Mesenchymal stem cell (in vitro differentiated cells and primary cell): Measurements from ENCODE around the gene SEMA3C.

Experiments
- DNase-seq: peaks from one replicate; pipeline ENCODE4 v3.0.0-alpha.2; 2013
- H2AFZ ChIP-seq: one replicate; pipeline ENCODE4 v1.6.1; 2013; ENCODE audit warnings: low read depth, mild to moderate bottlenecking, control low read depth, inconsistent platforms, low read length, moderate library complexity
- H2AK5ac ChIP-seq: 2 replicates; pipeline ENCODE4 v1.6.1; 2013; ENCODE audit warnings: low read length, moderate library complexity, mild to moderate bottlenecking, inconsistent platforms; ENCODE audit not compliant: severe bottlenecking
- H2BK120ac ChIP-seq: one replicate; pipeline ENCODE4 v1.6.1; 2013; ENCODE audit warnings: low read depth, mild to moderate bottlenecking, inconsistent platforms, low read length, moderate library complexity
- H2BK12ac ChIP-seq, 2 experiments: one replicate each; pipeline ENCODE4 v1.6.1; 2013; ENCODE audit warnings: inconsistent platforms in 2 of 2, low read length in 2 of 2, mild to moderate bottlenecking in 2 of 2, moderate library complexity in 2 of 2, control low read depth in 1 of 2
- H2BK15ac ChIP-seq: one replicate; pipeline ENCODE4 v1.6.1; 2013; ENCODE audit warnings: mild to moderate bottlenecking, low read depth, inconsistent platforms; ENCODE audit not compliant: poor library complexity, severe bottlenecking
- H2BK5ac ChIP-seq: 2 replicates; pipeline ENCODE4 v1.6.1; 2013; ENCODE audit warnings: low read depth, mild to moderate bottlenecking, low read length, control low read depth, inconsistent platforms; ENCODE audit not compliant: poor library complexity, severe bottlenecking
- H3K14ac ChIP-seq, 2 experiments: one replicate each; pipeline ENCODE4 v1.6.1; 2013; ENCODE audit warnings: inconsistent platforms in 2 of 2, low read length in 2 of 2, control low read depth in 1 of 2, mild to moderate bottlenecking in 1 of 2, moderate library complexity in 1 of 2
- H3K18ac ChIP-seq, 2 experiments: one replicate each; pipeline ENCODE4 v1.6.1; 2013; ENCODE audit warnings: inconsistent platforms in 2 of 2, low read length in 2 of 2, control low read depth in 1 of 2, low read depth in 1 of 2, mild to moderate bottlenecking in 1 of 2
- H3K23ac ChIP-seq, 2 experiments: one replicate each; pipeline ENCODE4 v1.6.1; 2013; ENCODE audit warnings: inconsistent platforms in 2 of 2, low read length in 2 of 2, mild to moderate bottlenecking in 2 of 2, moderate library complexity in 2 of 2, control low read depth in 1 of 2
- H3K27ac ChIP-seq: 2 replicates; pipeline ENCODE4 v1.5.1; 2013; ENCODE audit warnings: mild to moderate bottlenecking, moderate library complexity, low read length, control low read depth, inconsistent platforms; ENCODE audit not compliant: poor library complexity, severe bottlenecking
- H3K27me3 ChIP-seq, 2 experiments: 2 replicates each; pipeline versions ENCODE4 v1.6.1 to v1.7.0; 2013; ENCODE audit warnings: low read length in 2 of 2, mild to moderate bottlenecking in 2 of 2, moderate library complexity in 2 of 2, control low read depth in 1 of 2, inconsistent platforms in 1 of 2; ENCODE audit not compliant: control insufficient read depth in 1 of 2, insufficient read depth in 1 of 2
- H3K36me3 ChIP-seq, 2 experiments: 2 replicates each; pipeline versions ENCODE4 v1.6.1 to v1.7.0; 2013; ENCODE audit warnings: low read length in 2 of 2, control low read depth in 1 of 2, inconsistent platforms in 1 of 2, low read depth in 1 of 2, mild to moderate bottlenecking in 1 of 2; ENCODE audit not compliant: insufficient read depth in 2 of 2, control insufficient read depth in 1 of 2
- H3K4ac ChIP-seq, 2 experiments: one replicate each; pipeline ENCODE4 v1.6.1; 2013; ENCODE audit warnings: inconsistent platforms in 2 of 2, low read length in 2 of 2, mild to moderate bottlenecking in 2 of 2, moderate library complexity in 2 of 2, control low read depth in 1 of 2, low read depth in 1 of 2
- H3K4me1 ChIP-seq: 2 replicates; pipeline ENCODE4 v1.6.1; 2013; ENCODE audit warnings: low read depth, low read length, control low read depth; ENCODE audit not compliant: control insufficient read depth, insufficient read depth
- H3K4me2 ChIP-seq: 2 replicates; pipeline ENCODE4 v1.6.1; 2013; ENCODE audit warnings: low read length, mild to moderate bottlenecking, inconsistent platforms; ENCODE audit not compliant: poor library complexity, severe bottlenecking
- H3K4me3 ChIP-seq, 2 experiments: 2 replicates each; pipeline versions ENCODE4 v1.5.1 to v1.7.0; 2013; ENCODE audit warnings: low read length in 2 of 2, mild to moderate bottlenecking in 2 of 2, control low read depth in 1 of 2, low read depth in 1 of 2; ENCODE audit not compliant: insufficient read depth in 1 of 2
- H3K79me1 ChIP-seq: replicated peaks from 2 replicates; pipeline ENCODE4 v1.6.1; 2013; ENCODE audit warnings: mild to moderate bottlenecking, control low read depth, low read length, inconsistent platforms; ENCODE audit not compliant: poor library complexity, severe bottlenecking
- H3K9ac ChIP-seq: 2 replicates; pipeline ENCODE4 v1.7.0; 2013; ENCODE audit warnings: mild to moderate bottlenecking, low read length, moderate library complexity
- H3K9me3 ChIP-seq: 2 replicates; pipeline ENCODE4 v1.7.0; 2013; ENCODE audit warnings: mild to moderate bottlenecking, low read length; ENCODE audit not compliant: control insufficient read depth
- H4K8ac ChIP-seq: one replicate; pipeline ENCODE4 v1.6.1; 2013; ENCODE audit warnings: inconsistent platforms, mild to moderate bottlenecking, low read length, moderate library complexity
- H4K91ac ChIP-seq: one replicate; pipeline ENCODE4 v1.6.1; 2013; ENCODE audit warnings: mild to moderate bottlenecking, low read length, inconsistent platforms
- WGBS: methylation state at CpG from one replicate; pipeline ENCODE4 v1.1.7; 2013; ENCODE audit warnings: mixed read lengths; 5-methylcytosine and 5-hydroxymethylcytosine counted together

The SEMA3C gene

DNA sequence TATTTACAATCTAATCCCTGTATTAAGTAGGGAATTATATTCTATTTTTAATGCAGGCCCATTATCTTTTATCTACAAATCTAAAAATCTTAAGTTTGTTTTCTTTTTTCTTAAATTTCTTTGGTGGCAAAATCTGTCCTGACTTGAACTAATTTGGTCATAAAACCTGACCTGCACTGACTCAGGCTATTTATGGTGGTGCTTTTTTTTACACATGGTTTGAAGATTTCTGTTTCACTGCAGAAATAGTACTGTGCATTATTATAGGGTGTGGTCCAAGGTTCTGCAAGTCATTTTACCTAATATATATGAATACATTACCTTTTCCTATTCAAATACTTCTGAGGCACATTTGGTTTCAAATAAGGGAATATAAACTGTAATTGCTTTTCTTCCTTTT, 143.4 kb downstream of the SEMA3C start:
- Histone ChIP-seq H2BK5ac (no peak overlapping the region), H3K79me1 (peaks cover 17% of the 10 kb centered on the region), H3K23ac (no peak overlapping the region), H2BK15ac (no peak overlapping the region), H3K4ac (no peak overlapping the region), H3K4me2 (no peak overlapping the region), H3K4me1 (peaks cover 3% of the 10 kb centered on the region), H2AFZ (no peak overlapping the region), H2BK120ac (no peak overlapping the region), H3K9me3 (no peaks in the 10 kb centered on the region), H3K14ac (no peak overlapping the region), H4K8ac (no peak overlapping the region), H3K18ac (no peak overlapping the region), H3K27ac (no peak overlapping the region), H3K36me3 (peaks cover 3 to 95% of the 10 kb centered on the region in 2 experiments), H3K9ac (no peak overlapping the region), H2BK12ac (no peak overlapping the region), H4K91ac (no peak overlapping the region), H3K27me3 (no peaks in the 10 kb centered on the region), H3K4me3 (no peak overlapping the region), H2AK5ac (no peak overlapping the region)
- no peak for DNase-seq

DNA sequence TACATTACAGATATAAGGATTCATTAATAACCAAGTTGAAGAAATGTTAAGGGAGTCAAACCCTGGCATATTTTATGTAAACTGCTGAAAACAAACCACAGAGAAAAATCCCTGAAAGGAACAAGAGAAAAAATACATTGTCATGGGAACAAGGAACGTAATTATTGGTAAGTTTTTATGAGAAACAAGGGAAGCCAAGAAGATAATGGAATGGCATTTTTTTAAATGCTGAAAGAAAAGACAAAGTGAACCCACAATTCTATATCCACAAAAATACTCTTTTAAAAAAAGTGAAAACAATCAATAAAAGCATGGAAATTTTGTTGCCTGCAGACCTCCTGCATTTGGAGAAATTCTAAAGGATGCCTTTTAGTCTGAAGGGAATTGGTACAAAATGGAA, 144.0 kb downstream of the SEMA3C start:
- no peak overlapping the region for H3K18ac ChIP-seq
- no peak overlapping the region for H3K9ac ChIP-seq

DNA sequence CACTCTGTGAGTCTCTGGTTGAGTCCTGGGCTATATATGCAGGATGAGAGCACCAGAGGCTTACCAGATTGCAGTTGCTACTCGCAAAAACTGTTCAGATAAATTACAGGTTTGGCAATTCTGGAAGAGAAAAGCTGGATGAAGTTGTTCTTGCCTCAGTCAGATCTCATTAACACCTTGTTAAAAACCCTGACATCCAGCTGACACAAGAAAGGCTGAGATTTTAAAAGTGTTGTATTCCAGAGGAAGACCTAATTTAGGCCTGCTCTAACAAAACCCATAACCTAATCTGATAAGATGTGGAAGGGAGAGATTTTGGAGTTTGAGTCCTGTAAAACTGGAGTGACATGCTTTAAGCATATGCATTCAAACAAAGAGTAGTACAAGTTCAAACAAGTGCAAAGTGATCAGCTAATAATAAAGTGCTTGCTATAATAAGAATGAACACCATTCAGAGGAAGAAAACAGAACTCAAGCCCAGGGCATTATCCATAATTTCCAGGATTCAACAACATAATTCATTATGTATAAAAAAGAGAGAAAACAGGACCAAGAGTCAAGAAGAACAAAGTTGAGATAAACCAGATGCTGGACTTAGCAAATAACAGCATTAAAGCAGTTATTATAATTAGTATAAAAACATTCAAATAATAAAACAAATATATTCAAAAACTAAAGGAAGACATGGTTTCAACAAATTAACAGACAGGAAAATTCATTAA, 144.9 kb downstream of the SEMA3C start:
- Histone ChIP-seq H3K14ac (no peak overlapping the region), H4K91ac (no peak overlapping the region), H2BK5ac (no peak overlapping the region), H3K27me3 (no peaks in the 10 kb centered on the region), H3K4me1 (peaks cover 2% of the 10 kb centered on the region), H2BK12ac (no peak overlapping the region), H2AFZ (no peak overlapping the region), H3K9ac (no peak overlapping the region), H3K79me1 (peaks cover 15% of the 10 kb centered on the region), H3K9me3 (no peaks in the 10 kb centered on the region), H2BK15ac (no peak overlapping the region), H4K8ac (no peak overlapping the region), H3K18ac (no peak overlapping the region), H3K27ac (peak overlapping the region; percentile 25), H2BK120ac (no peak overlapping the region), H3K4me2 (no peak overlapping the region), H3K4me3 (no peak overlapping the region), H3K4ac (no peak overlapping the region), H3K23ac (no peak overlapping the region), H3K36me3 (peaks cover 3 to 94% of the 10 kb centered on the region in 2 experiments), H2AK5ac (no peak overlapping the region)
- 43% methylated on average over 1 of the region's 1 CpG for WGBS
- no peak for DNase-seq

More for the DNA sequence above, 144.0 kb downstream of the SEMA3C start:
- no peak overlapping the region for H3K4ac ChIP-seq
- H3K4me2 ChIP-seq = no peak overlapping the region
- H2BK120ac ChIP-seq = no peak overlapping the region
- H2AK5ac ChIP-seq = no peak overlapping the region
- DNase-seq = no peak
- H3K27ac ChIP-seq = no peak overlapping the region
- no peak overlapping the region for H3K23ac ChIP-seq
- no peak overlapping the region for H2BK15ac ChIP-seq
- peaks cover 2% of the 10 kb centered on the region for H3K4me1 ChIP-seq
- no peak overlapping the region for H2BK12ac ChIP-seq
- H3K9me3 ChIP-seq = no peaks in the 10 kb centered on the region
- no peak overlapping the region for H4K91ac ChIP-seq
- no peak overlapping the region for H3K4me3 ChIP-seq
- no peak overlapping the region for H3K14ac ChIP-seq
- H3K79me1 ChIP-seq = peaks cover 17% of the 10 kb centered on the region
- no peaks in the 10 kb centered on the region for H3K27me3 ChIP-seq
- H3K36me3 ChIP-seq = peaks cover 3 to 95% of the 10 kb centered on the region in 2 experiments
- no peak overlapping the region for H2BK5ac ChIP-seq
- no peak overlapping the region for H4K8ac ChIP-seq
- WGBS = no CpG with 5 or more reads among the region's 1 CpG
- no peak overlapping the region for H2AFZ ChIP-seq

DNA sequence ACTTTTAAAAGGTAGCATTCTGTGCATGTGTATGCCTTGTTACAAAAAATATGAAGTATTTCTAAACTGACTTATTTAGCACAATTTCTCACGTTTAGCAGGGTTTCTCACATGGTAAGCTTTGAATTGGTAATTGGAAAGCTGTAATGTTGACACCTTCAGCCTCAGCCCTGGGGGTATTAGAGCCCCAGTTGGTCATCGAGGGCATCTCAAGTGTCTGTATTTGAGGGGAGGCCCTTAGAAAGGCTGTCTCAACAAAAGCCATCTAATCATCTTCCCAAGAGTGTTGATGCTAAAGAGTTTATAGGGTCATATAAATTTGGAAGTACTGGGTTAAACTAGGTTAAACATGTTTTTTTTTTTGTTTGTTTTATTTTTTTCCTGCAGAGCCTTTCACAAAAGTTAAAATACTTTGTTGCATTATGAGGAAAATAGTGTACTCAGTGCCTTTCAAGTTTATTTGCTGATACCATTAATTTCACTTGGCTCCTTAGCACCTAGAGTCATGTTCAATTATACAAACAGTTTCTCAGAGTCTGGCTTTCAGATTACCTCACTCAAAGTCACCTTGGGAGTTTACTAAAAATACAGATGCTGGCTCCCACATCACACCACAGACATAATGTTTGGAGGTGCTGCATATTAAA, 146.4 kb downstream of the SEMA3C start:
- no peaks in the 10 kb centered on the region for H3K27me3 ChIP-seq
- H3K36me3 ChIP-seq = peaks cover 3 to 91% of the 10 kb centered on the region in 2 experiments
- no peak overlapping the region for H3K4me3 ChIP-seq
- no peak overlapping the region for H2BK120ac ChIP-seq
- H3K79me1 ChIP-seq = peaks cover 16% of the 10 kb centered on the region
- no peak overlapping the region for H2BK12ac ChIP-seq
- no peak overlapping the region for H2AFZ ChIP-seq
- H3K27ac ChIP-seq = no peak overlapping the region
- H3K4me1 ChIP-seq = peaks cover 2% of the 10 kb centered on the region
- 18% methylated on average over 2 of the region's 2 CpGs for whole genome bisulfite sequencing
- no peak overlapping the region for H4K8ac ChIP-seq
- H3K9me3 ChIP-seq = no peaks in the 10 kb centered on the region
- no peak overlapping the region for H2BK15ac ChIP-seq
- no peak overlapping the region for H3K4me2 ChIP-seq
- H4K91ac ChIP-seq = no peak overlapping the region
- no peak overlapping the region for H3K4ac ChIP-seq
- no peak overlapping the region for H2AK5ac ChIP-seq
- no peak overlapping the region for H3K23ac ChIP-seq
- no peak for DNase-seq
- H3K14ac ChIP-seq = no peak overlapping the region
- no peak overlapping the region for H2BK5ac ChIP-seq
- H3K18ac ChIP-seq = no peak overlapping the region
- H3K9ac ChIP-seq = no peak overlapping the region
